ENCODE measurements around the gene NDFIP2.
"Not testable (repeated sequence)": the region's sequence is repeated elsewhere in the genome, so short reads cannot be mapped to it uniquely, and the experiment has no call there.

The NDFIP2 gene

DNA sequence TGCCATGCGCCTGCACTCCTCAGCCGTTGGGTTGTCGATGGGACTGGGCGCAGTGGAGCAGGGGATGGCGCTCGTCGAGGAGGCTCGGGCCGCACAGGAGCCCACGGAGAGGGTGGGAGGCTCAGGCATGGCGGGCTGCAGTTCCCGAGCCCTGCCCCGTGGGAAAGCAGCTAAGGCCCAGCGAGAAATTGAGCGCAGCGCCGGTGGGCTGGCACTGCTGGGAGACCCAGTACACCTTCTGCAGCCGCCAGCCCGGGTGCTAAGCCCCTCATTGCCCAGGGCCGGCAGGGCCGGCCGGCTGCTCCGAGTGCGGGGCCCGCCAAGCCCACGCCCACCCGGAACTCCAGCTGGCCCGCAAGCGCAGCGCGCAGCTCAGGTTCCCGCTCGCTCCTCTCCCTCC, 119.2 kb downstream of the NDFIP2 start:
- not testable (repeated sequence) for H3K36me3 ChIP-seq (ENCODE audit: control insufficient read depth, insufficient read depth, low read length); H3K9ac ChIP-seq (ENCODE audit: low read length); H3K4me1 ChIP-seq (ENCODE audit: control insufficient read depth, insufficient read depth, low read length); H3K27ac ChIP-seq (ENCODE audit: low read depth, low read length); H3K9me3 ChIP-seq (ENCODE audit: control insufficient read depth, insufficient read depth, low read depth, low read length); H3K4me3 ChIP-seq (ENCODE audit: low read depth, low read length); H3K27me3 ChIP-seq (ENCODE audit: control insufficient read depth, insufficient read depth, low read length)

DNA sequence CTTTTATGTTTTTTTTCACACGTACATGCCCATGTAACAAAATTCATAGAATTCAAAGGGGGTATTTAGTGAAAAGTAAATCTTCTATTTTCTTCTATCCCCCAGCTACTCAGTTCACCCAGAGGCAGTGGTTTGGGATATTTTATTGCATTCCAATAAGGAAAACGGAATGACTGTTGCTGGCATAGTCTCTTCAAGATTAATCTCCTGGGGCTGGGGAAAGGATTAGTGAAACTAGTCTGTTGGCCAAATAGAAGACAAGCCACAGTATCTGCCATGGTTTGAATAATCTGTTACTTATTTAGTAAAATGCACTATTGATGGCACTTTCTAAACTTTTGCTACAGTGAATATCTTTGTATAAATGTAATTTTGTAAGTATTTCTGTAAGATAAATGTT, 122.0 kb downstream of the NDFIP2 start:
- H3K9me3 ChIP-seq (ENCODE audit: control insufficient read depth, insufficient read depth, low read depth, low read length) = no peaks in the 10 kb centered on the region
- no peak overlapping the region for H3K9ac ChIP-seq (ENCODE audit: low read length)
- H3K4me1 ChIP-seq (ENCODE audit: control insufficient read depth, insufficient read depth, low read length) = no peaks in the 10 kb centered on the region
- no peaks in the 10 kb centered on the region for H3K36me3 ChIP-seq (ENCODE audit: control insufficient read depth, insufficient read depth, low read length)
- H3K27ac ChIP-seq (ENCODE audit: low read depth, low read length) = no peak overlapping the region
- no peaks in the 10 kb centered on the region for H3K27me3 ChIP-seq (ENCODE audit: control insufficient read depth, insufficient read depth, low read length)
- H3K4me3 ChIP-seq (ENCODE audit: low read depth, low read length) = no peak overlapping the region

DNA sequence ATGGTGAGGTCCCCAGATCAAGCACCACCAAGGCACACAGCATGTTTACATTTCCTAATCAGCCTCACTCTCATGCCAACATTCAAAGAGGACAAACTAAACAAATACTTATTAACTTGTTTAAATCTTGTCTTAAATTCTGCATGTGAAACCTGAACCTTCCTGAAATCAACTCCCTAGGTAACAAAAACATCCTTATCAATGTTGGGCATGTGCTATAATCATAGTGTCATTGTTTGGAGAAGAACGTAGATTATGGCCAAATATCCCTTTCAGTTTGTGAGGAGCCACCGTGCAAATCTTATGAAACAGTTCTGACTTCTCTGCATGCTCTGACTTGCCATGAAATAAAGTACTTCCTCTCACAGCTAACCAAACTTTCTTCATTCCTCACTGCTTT, 123.8 kb downstream of the NDFIP2 start:
- no peak overlapping the region for H3K27ac ChIP-seq (ENCODE audit: low read depth, low read length)
- H3K9ac ChIP-seq (ENCODE audit: low read length) = no peak overlapping the region
- H3K36me3 ChIP-seq (ENCODE audit: control insufficient read depth, insufficient read depth, low read length) = no peaks in the 10 kb centered on the region
- H3K9me3 ChIP-seq (ENCODE audit: control insufficient read depth, insufficient read depth, low read depth, low read length) = no peaks in the 10 kb centered on the region
- H3K27me3 ChIP-seq (ENCODE audit: control insufficient read depth, insufficient read depth, low read length) = no peaks in the 10 kb centered on the region
- H3K4me1 ChIP-seq (ENCODE audit: control insufficient read depth, insufficient read depth, low read length) = no peaks in the 10 kb centered on the region
- H3K4me3 ChIP-seq (ENCODE audit: low read depth, low read length) = no peak overlapping the region

Data from HUES6 (cell line).